Activated CD4-positive, alpha-beta T cell treated with anti-CD3 and anti-CD28 coated beads, Interleukin-2, Interleukin-6, amounts not matched to agents 100 ng/mL and 50 ng/mL, durations not matched to agents 16 hours and 8 hours (primary cell): ENCODE measurements around the gene CENPB.

Experiments used
- DNase-seq: peaks from one replicate; pipeline ENCODE4 v3.0.0-alpha.2; 2020

Gene CENPB

GRCh38 chr20:3744806-3745685 is 41.5 kb downstream of the CENPB start:
- DNase-seq = peak; percentile 76

- no peak for DNase-seq
Measured at GRCh38 chr20:3744037-3744436, 42.5 kb downstream of the CENPB start.

GRCh38 chr20:3743251-3743650 is 43.3 kb downstream of the CENPB start:
- DNase-seq = no peak

GRCh38 chr20:3741836-3742458 is 44.6 kb downstream of the CENPB start:
- no peak for DNase-seq

- DNase-seq = no peak
Measured at GRCh38 chr20:3740615-3741301, 45.8 kb downstream of the CENPB start.

- DNase-seq = no peak
Measured at GRCh38 chr20:3739926-3740451, 46.6 kb downstream of the CENPB start.

GRCh38 chr20:3739054-3739925 is 47.2 kb downstream of the CENPB start:
- DNase-seq = no peak

GRCh38 chr20:3738111-3739053 is 48.2 kb downstream of the CENPB start:
- no peak for DNase-seq

GRCh38 chr20:3735768-3736167 is 50.8 kb downstream of the CENPB start:
- DNase-seq = no peak

- DNase-seq = no peak
Measured at GRCh38 chr20:3734111-3734843, 52.3 kb downstream of the CENPB start.
